ENCODE data around the gene SERPINB6. TPM values are rescaled to one million over a fixed set of nuclear protein-coding genes. Genes with fewer than 3 reads are reported as not detected.
"Not testable (repeated sequence)": the region's sequence is repeated elsewhere in the genome, so short reads cannot be mapped to it uniquely, and the experiment has no call there.

SERPINB6 gene
- total RNA-seq, 1 donor from 2014 or later, result 186 TPM

DNA sequence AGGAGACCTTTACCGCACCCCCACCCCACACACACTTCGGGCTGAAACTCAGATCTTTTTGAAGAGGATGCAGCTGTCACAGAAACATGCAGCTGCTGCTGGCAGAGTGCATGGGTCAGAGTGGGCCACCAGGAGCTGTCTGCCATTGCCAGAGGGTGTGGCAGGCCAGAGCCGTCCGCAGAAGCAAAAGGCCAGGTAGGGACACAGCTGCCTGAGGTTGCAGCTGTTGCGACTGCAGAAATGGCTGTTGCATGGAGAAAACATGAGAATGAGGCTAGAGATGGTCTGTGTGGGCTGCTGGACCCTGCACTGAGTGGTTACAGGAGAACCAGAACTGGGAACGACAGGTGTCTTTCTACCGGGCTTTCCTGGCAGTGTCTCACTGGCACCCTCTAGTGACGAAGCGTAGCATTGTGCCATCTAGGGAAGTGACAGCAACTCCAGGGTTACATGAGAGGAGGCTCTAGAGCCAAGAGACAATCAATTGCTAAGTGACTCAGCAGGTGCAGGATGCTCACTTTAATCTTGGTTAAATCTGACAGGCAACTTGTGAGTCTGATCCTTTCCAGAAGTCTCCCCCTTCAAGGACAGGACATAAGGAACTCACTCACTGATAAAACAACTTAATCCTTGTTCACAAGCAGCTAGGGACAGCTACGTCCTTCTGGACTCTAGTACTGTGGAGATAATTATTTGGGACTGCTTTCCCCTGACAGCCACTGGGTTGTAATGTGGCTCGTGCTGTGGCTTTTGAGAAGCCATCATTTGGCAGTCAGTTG lies 39.2 kb downstream of the SERPINB6 start:
- Mint-ChIP-seq H3K4me1 (ENCODE audit: unreplicated experiment) (no peaks in the 10 kb centered on the region), H3K36me3 (ENCODE audit: low read depth, unreplicated experiment) (no peaks in the 10 kb centered on the region), H3K27me3 (ENCODE audit: unreplicated experiment) (no peaks in the 10 kb centered on the region), H3K4me3 (ENCODE audit: unreplicated experiment) (no peak overlapping the region), H3K9me3 (ENCODE audit: unreplicated experiment) (no peaks in the 10 kb centered on the region), H3K27ac (ENCODE audit: unreplicated experiment) (no peak overlapping the region)
- peak; percentile 87 for DNase-seq (ENCODE audit: low spot score)
- TF ChIP-seq, protein P1, sequence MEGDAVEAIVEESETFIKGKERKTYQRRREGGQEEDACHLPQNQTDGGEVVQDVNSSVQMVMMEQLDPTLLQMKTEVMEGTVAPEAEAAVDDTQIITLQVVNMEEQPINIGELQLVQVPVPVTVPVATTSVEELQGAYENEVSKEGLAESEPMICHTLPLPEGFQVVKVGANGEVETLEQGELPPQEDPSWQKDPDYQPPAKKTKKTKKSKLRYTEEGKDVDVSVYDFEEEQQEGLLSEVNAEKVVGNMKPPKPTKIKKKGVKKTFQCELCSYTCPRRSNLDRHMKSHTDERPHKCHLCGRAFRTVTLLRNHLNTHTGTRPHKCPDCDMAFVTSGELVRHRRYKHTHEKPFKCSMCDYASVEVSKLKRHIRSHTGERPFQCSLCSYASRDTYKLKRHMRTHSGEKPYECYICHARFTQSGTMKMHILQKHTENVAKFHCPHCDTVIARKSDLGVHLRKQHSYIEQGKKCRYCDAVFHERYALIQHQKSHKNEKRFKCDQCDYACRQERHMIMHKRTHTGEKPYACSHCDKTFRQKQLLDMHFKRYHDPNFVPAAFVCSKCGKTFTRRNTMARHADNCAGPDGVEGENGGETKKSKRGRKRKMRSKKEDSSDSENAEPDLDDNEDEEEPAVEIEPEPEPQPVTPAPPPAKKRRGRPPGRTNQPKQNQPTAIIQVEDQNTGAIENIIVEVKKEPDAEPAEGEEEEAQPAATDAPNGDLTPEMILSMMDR (IDR thresholded peaks at IDR 0.05; ENCODE audit: unreplicated experiment), result peak; percentile 88

- no peaks in the 10 kb centered on the region for H3K27me3 Mint-ChIP-seq (ENCODE audit: unreplicated experiment)
- H3K4me1 Mint-ChIP-seq (ENCODE audit: unreplicated experiment), result peaks cover 5% of the 10 kb centered on the region
- H3K27ac Mint-ChIP-seq (ENCODE audit: unreplicated experiment), result no peak overlapping the region
- no peaks in the 10 kb centered on the region for H3K36me3 Mint-ChIP-seq (ENCODE audit: low read depth, unreplicated experiment)
- TF ChIP-seq, protein P1 (IDR thresholded peaks at IDR 0.05; ENCODE audit: unreplicated experiment), result no peak
- no peak for DNase-seq (ENCODE audit: low spot score)
- H3K4me3 Mint-ChIP-seq (ENCODE audit: unreplicated experiment), result no peak overlapping the region
- H3K9me3 Mint-ChIP-seq (ENCODE audit: unreplicated experiment), result no peaks in the 10 kb centered on the region
Measured at GRCh38 chr6:2931055-2931454, 40.3 kb downstream of the SERPINB6 start.

DNA sequence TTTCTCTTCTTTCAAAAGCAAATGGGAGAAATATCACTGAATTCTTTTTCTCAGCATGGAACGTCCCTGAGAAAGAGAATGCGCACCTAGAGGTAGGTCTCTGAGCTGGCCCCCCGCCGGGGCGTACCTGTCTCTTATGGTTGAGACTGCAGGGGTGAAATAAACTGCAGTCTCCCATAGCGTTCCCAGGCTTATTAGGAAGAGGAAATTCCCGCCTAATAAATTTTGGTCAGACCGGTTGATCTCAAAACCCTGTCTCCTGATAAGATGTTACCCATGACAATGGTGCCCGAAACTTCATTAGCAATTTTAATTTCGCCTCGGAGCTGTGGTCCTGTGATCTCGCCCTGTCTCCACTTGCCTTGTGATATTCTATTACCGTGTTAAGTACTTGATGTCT lies 43.4 kb downstream of the SERPINB6 start:
- H3K27me3 Mint-ChIP-seq (ENCODE audit: unreplicated experiment); H3K4me3 Mint-ChIP-seq (ENCODE audit: unreplicated experiment); H3K36me3 Mint-ChIP-seq (ENCODE audit: low read depth, unreplicated experiment); H3K27ac Mint-ChIP-seq (ENCODE audit: unreplicated experiment); H3K9me3 Mint-ChIP-seq (ENCODE audit: unreplicated experiment); DNase-seq (ENCODE audit: low spot score): not testable (repeated sequence)
- H3K4me1 Mint-ChIP-seq (ENCODE audit: unreplicated experiment), result peaks cover 24% of the 10 kb centered on the region

DNA sequence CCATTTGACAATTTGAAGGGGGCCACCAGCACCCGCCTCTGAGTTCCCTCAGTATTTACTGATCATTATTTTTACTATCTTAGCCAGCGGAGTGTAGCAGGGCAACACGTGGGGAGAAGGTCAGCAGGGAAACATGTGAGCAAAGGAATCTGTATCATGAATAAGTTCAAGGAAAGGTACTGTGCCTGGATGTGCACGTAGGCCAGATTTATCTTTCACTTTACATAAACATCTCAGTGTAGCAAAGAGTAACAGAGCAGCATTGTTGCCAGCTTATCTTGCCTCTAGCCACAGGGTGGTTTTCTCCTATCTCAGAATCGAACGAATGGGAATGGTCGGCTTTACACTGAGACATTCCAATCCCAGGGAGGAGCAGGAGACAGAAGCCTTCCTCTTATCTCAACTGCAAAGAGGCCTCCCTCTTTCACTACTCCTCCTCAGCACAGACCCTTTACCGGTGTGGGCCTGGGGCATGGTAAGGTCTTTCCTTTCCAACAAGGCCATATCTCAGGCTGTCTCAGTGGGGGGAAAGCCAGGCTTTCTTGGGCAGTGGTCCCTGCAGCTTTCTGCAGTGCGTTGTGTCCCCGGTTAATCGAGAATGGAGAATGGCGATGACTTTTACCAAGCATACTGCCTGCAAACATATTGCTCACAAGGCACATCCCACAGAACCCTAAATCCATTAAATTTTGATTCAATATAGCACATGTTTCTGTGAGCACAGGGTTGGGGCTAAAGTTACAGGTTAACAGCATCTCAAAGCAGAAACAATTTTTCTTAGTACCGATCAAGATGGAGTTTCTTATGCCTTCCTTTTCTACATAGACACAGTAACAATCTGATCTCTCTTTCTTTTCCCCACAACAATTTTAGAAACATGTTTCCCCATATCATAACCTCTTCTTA lies 45.3 kb downstream of the SERPINB6 start:
- not testable (repeated sequence) for H3K27me3 Mint-ChIP-seq (ENCODE audit: unreplicated experiment); H3K4me3 Mint-ChIP-seq (ENCODE audit: unreplicated experiment); H3K9me3 Mint-ChIP-seq (ENCODE audit: unreplicated experiment); H3K36me3 Mint-ChIP-seq (ENCODE audit: low read depth, unreplicated experiment); DNase-seq (ENCODE audit: low spot score)
- Mint-ChIP-seq H3K4me1 (ENCODE audit: unreplicated experiment) (peaks cover 27% of the 10 kb centered on the region), H3K27ac (ENCODE audit: unreplicated experiment) (peak overlapping the region; percentile 8)

- peak overlapping the region; percentile 32 for H3K27ac Mint-ChIP-seq (ENCODE audit: unreplicated experiment)
- H3K9me3 Mint-ChIP-seq (ENCODE audit: unreplicated experiment), result no peaks in the 10 kb centered on the region
- H3K36me3 Mint-ChIP-seq (ENCODE audit: low read depth, unreplicated experiment), result no peaks in the 10 kb centered on the region
- H3K4me1 Mint-ChIP-seq (ENCODE audit: unreplicated experiment), result peaks cover 47% of the 10 kb centered on the region
- TF ChIP-seq, protein P1 (IDR thresholded peaks at IDR 0.05; ENCODE audit: unreplicated experiment), result no peak
- no peak for DNase-seq (ENCODE audit: low spot score)
- peaks cover 10% of the 10 kb centered on the region for H3K27me3 Mint-ChIP-seq (ENCODE audit: unreplicated experiment)
- H3K4me3 Mint-ChIP-seq (ENCODE audit: unreplicated experiment), result no peak overlapping the region
Measured at GRCh38 chr6:2921520-2922115, 49.7 kb downstream of the SERPINB6 start.
